Ovary (tissue), 9 donors: ENCODE data around the gene CEP78. TPM values are rescaled to one million over a fixed set of nuclear protein-coding genes. Genes with fewer than 3 reads are reported as not detected.

Source experiments
- DNase-seq, 5 donors: peaks; one replicate each; pipeline ENCODE4 v3.0.0-alpha.2; 2019 to 2020
- H3K27ac ChIP-seq, 2 donors: fragments of 200-600 bp; one replicate each; pipeline versions ENCODE4 v1.5.1 to v1.8.0; 2019 to 2022
- H3K27me3 ChIP-seq: fragments of 200-600 bp; one replicate; pipeline ENCODE4 v1.8.0; 2022
- H3K36me3 ChIP-seq: fragments of 200-600 bp; sonication (generic); one replicate; pipeline ENCODE4 v1.5.1; 2019
- H3K4me1 ChIP-seq: one replicate; pipeline ENCODE4 v1.8.1; 2013; ENCODE audit warnings: mild to moderate bottlenecking, moderate library complexity; ENCODE audit not compliant: insufficient read depth
- H3K4me3 ChIP-seq: fragments of 200-600 bp; sonication (generic); one replicate; pipeline ENCODE4 v1.5.1; 2017
- H3K9me3 ChIP-seq, 2 donors: fragments of 200-600 bp in 1 of 2; sonication (generic) in 1 of 2; one replicate each; pipeline versions ENCODE4 v1.5.1 to v1.8.1; 2013 to 2019; ENCODE audit warnings: mild to moderate bottlenecking in 1 of 2, moderate library complexity in 1 of 2
- EP300 ChIP-seq: sonication (generic); formaldehyde crosslinking; IDR thresholded peaks from one replicate; pipeline ENCODE4 v1.6.1; 2017; ENCODE audit warnings: antibody characterized with exemption
- POLR2A ChIP-seq: fragments of 450-650 bp; IDR thresholded peaks from one replicate; pipeline ENCODE4 v1.6.1; 2017; ENCODE audit warnings: antibody characterized with exemption, mild to moderate bottlenecking, moderate library complexity
- WGBS, 3 donors: extraction: QIAGEN DNeasy Blood & Tissue Kit in 1 of 3; methylation state at CpG; one replicate each; pipeline versions ENCODE4 v1.1.5 to v1.1.7; 2013 to 2017; 5-methylcytosine and 5-hydroxymethylcytosine counted together
- intact Hi-C, 4 donors: fragments of 100-400 bp; cut with DNase I; formaldehyde crosslinking; loops; one replicate each; pipeline versions ENCODE4 v1.11.0 to v1.15.1; 2022 to 2023
- polyA plus RNA-seq, 2 donors: library from polyadenylated mRNA; stranded (reverse); fragments of 200-250 nt in 1 of 2; fragments of 350-450 nt in 1 of 2; fragmentation: Illumina TruSeq in 1 of 2; extraction: RNeasy Lipid Tissue Mini Kit (QIAGEN cat#74804) in 1 of 2; gene quantifications; one replicate each; pipeline ENCODE4 v1.2.3, GENCODE V29; 2013 to 2014
- total RNA-seq, 7 donors: library from RNA; depleted of rRNA in 2 of 7; stranded (reverse); fragments of >200 nt in 2 of 7; fragmentation: NEBNext Ultra II Directional in 3 of 7; extraction: Animal tissue kit (Norgen Biotek cat#: 25700) in 3 of 7; gene quantifications; one replicate each; pipeline versions ENCODE4 v1.1.0 to v1.2.4, GENCODE V29; 2016 to 2023
- TF ChIP-seq, protein P1 (sequence below), 3 donors: fragments of 450-650 bp in 2 of 3; fragments of 200-600 bp in 1 of 3; IDR thresholded peaks; one replicate each; pipeline versions ENCODE4 v1.5.1 to v1.8.0; 2016 to 2022; ENCODE audit warnings: antibody characterized with exemption in 3 of 3, mild to moderate bottlenecking in 1 of 3
- donor health status: DM: no; HTN: no; CAD: no; lungs with moderate emphysema.
- donor health status: DM: no; HTN: no; CAD: no.
- donor health status: Bipolar disorder and iron deficiency.
- donor health status: DM: yes; HTN: yes; CAD: no.
- donor health status: DM: no; HTN: no; CAD: no.
- donor health status: DM: yes; HTN: yes; CAD: no.

CEP78 gene
- total and polyA plus RNA-seq, 9 donors, result 6.1 to 25.6 (median 14.4) TPM

DNA sequence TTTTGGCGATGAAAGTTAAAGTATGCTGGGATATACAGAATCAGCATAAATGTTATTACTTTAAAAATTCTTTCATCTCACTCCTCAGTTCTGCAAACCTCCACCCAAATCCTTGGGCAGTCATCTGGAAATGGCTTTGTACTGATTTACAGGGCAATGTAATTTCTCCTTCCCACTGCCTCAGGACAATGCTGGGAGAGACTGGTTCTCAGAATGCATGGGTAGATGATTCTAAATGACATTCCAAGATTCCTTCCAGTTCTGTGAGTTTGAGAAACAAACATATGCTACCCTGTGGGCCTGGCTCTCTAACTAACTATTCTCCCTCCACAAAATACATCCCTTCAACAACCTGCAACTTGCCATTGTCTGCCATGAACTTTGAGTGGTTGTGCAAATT lies 53.6 kb downstream of the CEP78 start:
- Histone ChIP-seq H3K4me1 (no peaks in the 10 kb centered on the region), H3K27me3 (no peaks in the 10 kb centered on the region), H3K36me3 (no peaks in the 10 kb centered on the region), H3K27ac (no peak overlapping the region), H3K4me3 (no peak overlapping the region), H3K9me3 (no peaks in the 10 kb centered on the region)
- intact Hi-C loops, result no loop called here
- 90 to 100% (median 100%) methylated on average over 1 of the region's 1 CpG for whole genome bisulfite sequencing, 3 donors
- no peak for TF ChIP-seq EP300
- TF ChIP-seq, protein P1, sequence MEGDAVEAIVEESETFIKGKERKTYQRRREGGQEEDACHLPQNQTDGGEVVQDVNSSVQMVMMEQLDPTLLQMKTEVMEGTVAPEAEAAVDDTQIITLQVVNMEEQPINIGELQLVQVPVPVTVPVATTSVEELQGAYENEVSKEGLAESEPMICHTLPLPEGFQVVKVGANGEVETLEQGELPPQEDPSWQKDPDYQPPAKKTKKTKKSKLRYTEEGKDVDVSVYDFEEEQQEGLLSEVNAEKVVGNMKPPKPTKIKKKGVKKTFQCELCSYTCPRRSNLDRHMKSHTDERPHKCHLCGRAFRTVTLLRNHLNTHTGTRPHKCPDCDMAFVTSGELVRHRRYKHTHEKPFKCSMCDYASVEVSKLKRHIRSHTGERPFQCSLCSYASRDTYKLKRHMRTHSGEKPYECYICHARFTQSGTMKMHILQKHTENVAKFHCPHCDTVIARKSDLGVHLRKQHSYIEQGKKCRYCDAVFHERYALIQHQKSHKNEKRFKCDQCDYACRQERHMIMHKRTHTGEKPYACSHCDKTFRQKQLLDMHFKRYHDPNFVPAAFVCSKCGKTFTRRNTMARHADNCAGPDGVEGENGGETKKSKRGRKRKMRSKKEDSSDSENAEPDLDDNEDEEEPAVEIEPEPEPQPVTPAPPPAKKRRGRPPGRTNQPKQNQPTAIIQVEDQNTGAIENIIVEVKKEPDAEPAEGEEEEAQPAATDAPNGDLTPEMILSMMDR (IDR thresholded peaks at IDR 0.05), result no peak
- no peak for TF ChIP-seq POLR2A
- DNase-seq, result no peak

DNA sequence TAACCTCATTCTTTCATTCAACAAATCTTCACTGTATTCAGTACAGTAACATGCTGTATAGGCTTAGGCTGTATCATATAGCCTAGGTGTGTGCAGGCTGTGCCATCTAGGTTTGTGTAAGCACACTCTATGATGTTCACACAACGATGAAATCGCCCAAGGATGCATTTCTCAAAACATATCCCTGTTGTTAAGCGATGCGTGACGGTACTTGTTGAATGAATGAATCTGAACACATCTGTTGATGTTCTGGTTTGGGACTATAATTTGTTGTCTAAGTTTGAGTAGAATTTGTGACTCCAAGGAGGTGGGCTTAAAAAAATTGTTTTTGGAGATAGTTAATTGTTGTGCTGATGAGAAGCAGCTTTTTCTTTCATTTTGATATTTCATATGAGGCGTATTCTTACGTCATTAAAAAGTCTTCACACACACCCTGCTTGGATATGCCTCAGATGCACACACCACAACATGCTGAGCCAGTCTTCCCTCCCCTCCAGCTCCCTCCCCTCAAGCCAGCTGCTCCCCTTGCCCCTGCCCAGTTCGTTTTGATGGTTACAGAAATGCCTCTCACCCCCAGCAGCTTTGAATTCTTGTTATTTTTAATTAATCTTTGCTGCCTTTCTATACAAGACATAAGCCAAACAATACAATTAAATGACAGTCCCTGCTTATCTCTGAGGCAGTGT lies 55.5 kb downstream of the CEP78 start:
- no peak for DNase-seq

GRCh38 chr9:78292026-78292425 lies 56.2 kb downstream of the CEP78 start:
- Histone ChIP-seq H3K4me3 (no peak overlapping the region), H3K9me3 (no peaks in the 10 kb centered on the region), H3K4me1 (peaks cover 2% of the 10 kb centered on the region), H3K27me3 (no peaks in the 10 kb centered on the region), H3K36me3 (no peaks in the 10 kb centered on the region), H3K27ac (no peak overlapping the region)
- TF ChIP-seq, protein P1 (IDR thresholded peaks at IDR 0.05), result no peak
- WGBS, 3 donors, result 10 to 30% (median 15%) methylated on average over 6 of the region's 6 CpGs
- DNase-seq, result no peak
- intact Hi-C loops, result no loop called here

More for the DNA sequence above, 55.5 kb downstream of the CEP78 start:
- Histone ChIP-seq H3K27ac (no peak overlapping the region), H3K4me1 (no peaks in the 10 kb centered on the region), H3K9me3 (no peaks in the 10 kb centered on the region), H3K27me3 (no peaks in the 10 kb centered on the region), H3K36me3 (no peaks in the 10 kb centered on the region), H3K4me3 (no peak overlapping the region)
- intact Hi-C loops, result no loop called here
- TF ChIP-seq EP300 (no peak), POLR2A (no peak)
- TF ChIP-seq, protein P1 (IDR thresholded peaks at IDR 0.05), result no peak
- WGBS, 3 donors, result 71 to 84% (median 82%) methylated on average over 8 of the region's 8 CpGs

DNA sequence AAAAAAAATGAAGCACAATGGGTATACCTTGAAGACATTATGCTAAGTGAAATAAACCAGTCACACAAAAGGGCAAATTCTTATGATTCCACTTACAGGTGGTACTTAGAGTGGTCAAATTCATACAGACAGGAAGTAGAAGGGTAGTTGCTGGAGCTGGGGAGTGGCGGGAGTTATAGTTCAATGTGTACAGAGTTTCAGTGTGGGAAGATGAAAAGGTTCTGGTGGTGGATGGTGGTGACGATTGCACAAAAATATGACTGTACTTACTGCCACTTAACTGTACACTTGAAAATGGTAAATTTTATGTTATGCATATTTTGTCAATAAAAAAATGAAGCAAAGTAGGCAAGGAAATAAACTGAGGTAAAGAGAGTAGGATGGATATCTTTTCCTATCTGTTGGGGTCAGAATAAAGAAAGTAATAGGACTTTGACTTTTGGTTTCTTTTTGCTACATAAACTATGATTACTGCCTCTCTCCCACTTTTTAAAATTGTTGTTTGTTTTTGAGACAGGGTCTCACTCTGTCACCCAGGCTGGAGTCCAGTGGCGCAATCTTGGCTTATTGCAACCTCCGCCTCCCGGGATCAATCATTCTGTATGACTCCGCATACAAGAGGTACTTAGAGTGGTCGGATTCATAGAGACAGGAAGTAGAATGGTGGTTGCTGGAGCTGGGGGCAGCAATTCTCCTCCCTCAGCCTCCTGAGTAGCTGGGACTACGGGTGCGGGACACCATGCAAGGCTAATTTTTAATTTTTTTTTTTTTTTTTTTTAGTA lies 57.0 kb downstream of the CEP78 start:
- intact Hi-C loops, result no loop called here
- Histone ChIP-seq H3K27ac (no peak overlapping the region), H3K4me3 (no peak overlapping the region), H3K4me1 (peaks cover 9% of the 10 kb centered on the region), H3K36me3 (no peaks in the 10 kb centered on the region), H3K27me3 (no peaks in the 10 kb centered on the region), H3K9me3 (no peaks in the 10 kb centered on the region)
- TF ChIP-seq POLR2A, result no peak
- no peak for TF ChIP-seq EP300
- TF ChIP-seq, protein P1 (IDR thresholded peaks at IDR 0.05), result no peak
- DNase-seq, result no peak
- 94 to 97% (median 96%) methylated on average over 9 of the region's 9 CpGs for WGBS, 3 donors
